NCI-H2081 treated with DMSO at 0.1 percent for 48 hours (cell line): ENCODE measurements around the gene DDX24.

ENCODE experiments used
- DNase-seq: peaks from one replicate; lab custom pipeline; 2025; lab: John Stamatoyannopoulos, UW

Gene DDX24, protein sequence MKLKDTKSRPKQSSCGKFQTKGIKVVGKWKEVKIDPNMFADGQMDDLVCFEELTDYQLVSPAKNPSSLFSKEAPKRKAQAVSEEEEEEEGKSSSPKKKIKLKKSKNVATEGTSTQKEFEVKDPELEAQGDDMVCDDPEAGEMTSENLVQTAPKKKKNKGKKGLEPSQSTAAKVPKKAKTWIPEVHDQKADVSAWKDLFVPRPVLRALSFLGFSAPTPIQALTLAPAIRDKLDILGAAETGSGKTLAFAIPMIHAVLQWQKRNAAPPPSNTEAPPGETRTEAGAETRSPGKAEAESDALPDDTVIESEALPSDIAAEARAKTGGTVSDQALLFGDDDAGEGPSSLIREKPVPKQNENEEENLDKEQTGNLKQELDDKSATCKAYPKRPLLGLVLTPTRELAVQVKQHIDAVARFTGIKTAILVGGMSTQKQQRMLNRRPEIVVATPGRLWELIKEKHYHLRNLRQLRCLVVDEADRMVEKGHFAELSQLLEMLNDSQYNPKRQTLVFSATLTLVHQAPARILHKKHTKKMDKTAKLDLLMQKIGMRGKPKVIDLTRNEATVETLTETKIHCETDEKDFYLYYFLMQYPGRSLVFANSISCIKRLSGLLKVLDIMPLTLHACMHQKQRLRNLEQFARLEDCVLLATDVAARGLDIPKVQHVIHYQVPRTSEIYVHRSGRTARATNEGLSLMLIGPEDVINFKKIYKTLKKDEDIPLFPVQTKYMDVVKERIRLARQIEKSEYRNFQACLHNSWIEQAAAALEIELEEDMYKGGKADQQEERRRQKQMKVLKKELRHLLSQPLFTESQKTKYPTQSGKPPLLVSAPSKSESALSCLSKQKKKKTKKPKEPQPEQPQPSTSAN

DNA sequence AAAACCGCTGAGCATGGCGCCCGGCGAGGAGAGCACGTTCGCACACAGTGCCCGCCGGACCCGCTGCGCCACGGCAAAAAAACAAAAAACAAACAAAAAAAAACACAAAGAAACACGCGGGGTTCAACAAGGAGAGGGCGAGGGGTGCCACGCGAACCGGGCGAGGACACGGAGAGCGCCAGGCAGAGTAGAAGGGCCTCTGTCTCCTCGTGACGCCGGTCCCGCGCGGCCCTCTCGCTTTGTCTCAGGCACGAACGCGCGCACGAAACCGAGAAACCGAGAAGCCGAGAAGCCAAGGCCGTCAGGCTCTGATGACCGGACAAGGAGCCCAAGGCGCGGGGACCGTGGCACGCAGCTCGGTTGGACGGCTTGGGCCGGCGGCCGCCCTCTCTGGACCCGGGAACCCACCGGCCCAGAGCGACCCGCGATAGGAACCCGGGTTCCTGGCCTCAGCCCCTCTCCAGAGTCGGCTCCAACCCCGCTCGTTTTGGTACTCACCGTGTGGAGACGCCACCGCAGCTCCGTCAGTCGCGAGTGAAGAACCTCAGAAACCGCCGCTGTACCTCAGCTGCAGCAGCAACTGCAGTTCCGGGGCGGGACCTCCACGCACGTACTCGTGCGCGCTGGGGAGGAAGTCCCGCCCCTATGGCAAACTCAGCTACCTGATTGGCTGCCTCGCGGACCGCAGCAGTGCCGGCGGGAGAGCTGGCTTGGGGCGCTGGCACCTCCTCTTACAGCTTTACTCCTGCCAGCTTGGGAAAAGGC is at the start of gene DDX24, which contains the start of gene IFI27L1:
Gene DDX24 (minus strand): TSS at position 582 of the 765 bp plus-strand sequence. CDS start 1,460 bp downstream, outside the sequence.
Gene IFI27L1 (plus strand): TSS at position 690 of the 765 bp plus-strand sequence. CDS start 15,628 bp downstream, outside the sequence.
- DNase-seq, result peak; percentile 63

DNA sequence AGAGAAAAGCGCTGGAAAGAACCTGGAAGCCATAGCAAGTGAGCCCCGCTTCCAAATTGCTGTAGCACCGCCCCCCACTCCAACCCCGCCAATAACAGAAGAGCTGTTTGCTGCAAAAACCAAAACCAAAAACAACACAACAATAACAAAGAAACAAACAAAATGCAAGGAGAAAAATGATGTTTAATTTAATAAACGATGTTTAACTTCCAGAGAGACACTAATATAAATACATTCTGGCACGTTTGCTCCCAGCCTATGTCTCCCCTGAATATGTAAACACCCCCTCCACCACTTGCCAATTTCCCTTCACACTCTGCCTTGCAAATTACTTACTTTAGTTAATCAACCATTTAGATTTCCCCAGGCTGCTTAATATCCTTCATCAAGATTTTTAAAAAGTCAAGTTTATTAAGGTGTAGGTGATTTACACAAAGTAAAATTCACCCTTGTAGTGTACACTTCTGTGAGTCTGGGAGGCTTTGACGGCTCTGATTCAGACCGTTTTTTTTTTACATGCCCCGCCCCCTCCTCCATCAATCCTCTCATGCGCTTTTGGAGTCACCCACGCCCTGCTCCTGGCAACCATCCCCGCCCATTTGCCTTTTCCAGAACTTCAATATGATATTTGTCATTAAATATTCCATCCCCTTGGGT is 48.9 kb upstream of the DDX24 start:
- DNase-seq, result no peak

DNA sequence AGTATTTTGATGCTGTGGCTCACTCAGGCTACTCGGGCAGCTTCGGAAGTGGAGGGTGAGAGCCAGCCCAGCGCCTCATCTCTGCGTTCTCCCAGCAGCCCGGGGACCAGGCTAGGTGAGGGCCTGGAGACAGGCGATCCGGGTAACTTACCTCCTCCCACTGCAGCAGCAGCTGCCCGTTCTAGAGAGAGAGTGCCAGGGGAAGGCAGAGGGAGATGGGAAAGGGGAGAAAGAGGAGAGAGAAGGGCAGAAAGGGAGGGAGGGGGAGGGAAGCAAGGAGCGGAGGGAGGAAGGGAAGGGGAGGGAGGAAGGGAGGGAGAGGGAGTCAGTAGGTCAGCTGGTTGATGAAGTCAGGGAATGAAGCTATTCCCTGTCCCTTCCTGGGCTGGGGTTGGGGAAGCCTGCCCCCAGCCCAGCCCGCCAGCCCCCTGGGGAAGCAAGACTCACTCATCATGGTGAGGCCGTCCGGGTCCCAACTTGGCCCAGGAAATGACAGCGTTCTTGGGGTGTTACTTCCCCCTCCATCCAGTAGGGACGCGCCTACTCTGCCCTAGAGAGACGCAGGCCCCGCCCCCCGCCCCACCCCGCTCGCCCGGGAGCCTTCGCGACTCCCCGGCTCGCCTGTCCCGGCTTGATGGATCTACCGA is 48.2 kb upstream of the DDX24 start, which contains the start of gene IFI27L2:
Gene IFI27L2 (minus strand): TSS at position 494 of the 647 bp plus-strand sequence. CDS start 40 bp downstream, at position 454.
- DNase-seq, result no peak

DNA sequence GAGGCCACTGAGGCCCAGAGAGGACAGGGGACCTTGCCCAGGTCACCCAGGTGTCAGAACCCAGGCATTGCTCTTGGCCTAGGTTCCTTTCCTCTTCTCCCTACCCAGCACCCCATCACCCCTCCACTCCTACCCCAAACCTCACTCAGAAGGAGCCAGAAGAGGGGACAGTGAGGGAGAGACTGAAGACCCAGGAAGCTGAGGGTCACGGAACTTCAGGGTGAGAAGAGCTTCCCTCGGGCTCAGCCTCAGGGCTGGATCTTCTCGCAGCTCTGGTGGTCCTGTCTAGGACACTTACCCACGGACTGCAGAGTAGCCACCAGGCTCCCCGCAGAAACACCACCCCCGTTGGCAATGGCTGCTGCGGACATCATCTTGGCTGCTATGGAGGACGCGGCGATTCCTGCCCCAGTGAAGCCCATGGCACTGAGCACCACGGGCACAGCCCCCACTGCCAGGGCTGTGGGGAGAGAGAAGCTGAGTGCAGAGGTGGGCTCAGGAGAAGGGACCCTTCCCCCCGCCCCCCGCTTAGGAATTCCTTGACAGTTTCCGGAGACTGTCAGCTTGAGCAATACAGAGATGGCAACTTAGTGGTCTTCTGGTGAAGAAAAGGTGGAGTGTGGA is 47.3 kb upstream of the DDX24 start:
- DNase-seq, result no peak

DNA sequence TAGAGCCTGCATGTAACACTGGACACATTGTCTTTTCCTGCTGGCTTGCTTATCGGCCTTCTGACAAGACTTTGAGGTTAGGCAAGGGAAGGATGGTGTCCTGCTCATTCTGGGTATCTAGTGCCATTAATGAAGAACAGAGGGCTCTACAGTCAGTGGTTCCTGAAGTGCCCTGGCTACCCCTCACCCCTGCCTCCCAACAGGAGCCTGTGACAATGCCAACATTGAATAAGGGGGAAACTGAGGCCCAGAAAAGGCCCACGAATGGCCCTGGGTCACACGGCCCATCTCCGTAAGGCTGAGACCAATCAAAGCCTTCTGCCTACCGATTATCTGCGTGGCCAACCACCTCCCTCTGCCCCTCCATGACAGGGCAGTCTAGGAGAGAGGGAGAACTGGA is 46.3 kb upstream of the DDX24 start:
- DNase-seq, result no peak

DNA sequence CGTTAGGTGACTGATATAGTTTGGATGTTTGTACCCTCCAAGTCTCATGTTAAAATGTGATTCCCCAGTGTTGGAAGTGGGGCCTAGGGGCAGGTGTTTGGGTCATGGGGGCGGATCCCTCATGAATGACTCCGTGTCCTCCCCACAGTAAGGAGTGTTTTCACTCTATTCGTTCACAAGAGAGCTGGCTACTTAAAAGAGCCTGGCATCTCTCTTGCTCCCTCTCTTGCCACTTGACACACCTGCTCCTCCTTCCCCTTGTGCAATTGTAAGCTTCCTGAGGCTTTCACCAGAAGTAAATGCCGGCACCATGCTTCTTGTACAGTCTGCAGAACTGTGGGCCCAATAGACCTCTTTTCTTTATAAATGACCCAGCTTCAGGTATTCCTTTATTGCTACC is 45.8 kb upstream of the DDX24 start:
- DNase-seq, result no peak

DNA sequence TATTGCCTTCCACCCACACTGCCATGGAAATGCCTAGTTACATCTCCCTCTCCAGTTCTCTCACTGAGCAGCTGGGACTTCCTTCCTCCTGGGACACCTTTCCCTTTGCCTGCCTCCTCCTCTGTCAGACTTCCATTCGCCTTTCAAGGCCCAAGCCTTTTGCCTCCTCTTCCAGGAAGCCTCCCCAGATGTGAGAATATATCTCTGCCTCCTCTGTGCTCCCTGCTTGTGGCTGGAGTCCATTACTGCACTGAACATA is 45.3 kb upstream of the DDX24 start:
- no peak for DNase-seq

DNA sequence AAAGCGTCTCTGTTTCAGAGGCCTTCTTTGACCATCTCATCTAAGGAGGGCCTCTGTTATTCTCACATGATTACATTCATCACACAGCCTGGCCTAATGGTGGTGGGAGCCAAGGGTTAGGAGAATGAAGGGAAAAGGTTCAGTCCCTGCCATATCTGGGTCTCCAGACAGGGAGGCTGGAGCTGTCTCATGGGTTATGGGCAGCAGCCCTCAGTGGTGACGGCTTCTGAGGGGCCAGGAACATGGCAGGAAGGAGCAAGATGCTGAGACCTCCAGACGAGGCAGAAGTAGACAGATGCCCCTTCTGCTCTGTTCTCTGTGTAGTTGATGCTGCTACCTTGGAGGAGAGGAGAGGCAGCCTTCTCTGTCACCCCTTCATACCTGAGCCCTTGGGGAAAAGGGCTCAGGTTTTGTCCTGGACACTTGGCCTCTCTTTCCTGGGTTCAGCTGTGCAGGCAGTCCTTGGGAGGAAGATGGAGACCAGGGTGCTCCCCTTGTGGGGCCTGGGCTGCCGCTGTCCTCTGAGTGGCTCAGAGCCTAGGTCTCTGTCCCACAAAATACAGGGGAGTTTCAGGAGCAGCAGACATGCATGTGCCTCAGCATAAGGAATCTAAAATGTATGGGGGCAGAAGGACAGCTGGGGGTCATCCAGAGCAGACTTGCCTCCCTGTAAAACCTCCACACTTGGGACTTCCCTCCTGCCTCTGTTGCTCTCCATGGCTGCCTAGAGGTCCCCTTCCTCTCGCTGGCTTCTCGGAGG is 44.8 kb upstream of the DDX24 start:
- no peak for DNase-seq

DNA sequence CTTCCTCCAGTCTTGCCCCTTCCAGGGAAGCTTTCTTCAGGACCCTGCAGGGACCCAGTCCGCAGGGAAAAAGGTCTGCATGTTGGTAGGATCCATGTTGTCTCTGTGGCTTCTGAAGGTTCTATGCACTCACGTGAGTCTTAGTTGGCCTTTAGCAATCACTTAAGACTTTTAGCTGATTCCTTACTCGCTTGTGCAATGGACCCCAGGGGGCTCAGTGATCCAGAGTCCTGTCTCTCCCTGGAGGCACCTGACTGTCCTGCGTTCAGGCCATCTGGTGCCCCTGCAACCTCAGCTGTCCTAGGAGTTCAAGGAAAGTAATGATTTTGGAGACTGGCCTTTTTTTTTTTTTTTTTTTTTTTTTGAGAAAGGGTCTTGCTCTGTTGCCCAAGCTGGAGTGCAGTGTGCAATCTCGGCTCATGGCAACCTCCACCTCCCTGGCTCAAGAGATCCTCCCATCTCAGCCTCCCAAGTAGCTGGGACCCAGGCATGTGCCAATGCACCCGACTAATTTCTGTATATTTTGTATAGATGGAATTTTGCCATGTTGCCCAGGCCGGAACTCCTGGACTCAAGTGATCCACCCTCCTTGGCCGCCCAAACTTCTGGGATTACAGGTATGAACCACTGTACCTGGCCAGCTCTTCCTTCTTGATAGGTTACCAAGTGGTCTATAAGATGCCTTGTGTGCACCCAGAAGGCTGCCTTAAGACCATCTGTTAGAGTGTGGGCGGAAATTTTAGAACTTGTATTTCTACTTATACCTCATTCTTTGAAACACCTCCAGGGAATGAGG is 43.8 kb upstream of the DDX24 start:
- no peak for DNase-seq

DNA sequence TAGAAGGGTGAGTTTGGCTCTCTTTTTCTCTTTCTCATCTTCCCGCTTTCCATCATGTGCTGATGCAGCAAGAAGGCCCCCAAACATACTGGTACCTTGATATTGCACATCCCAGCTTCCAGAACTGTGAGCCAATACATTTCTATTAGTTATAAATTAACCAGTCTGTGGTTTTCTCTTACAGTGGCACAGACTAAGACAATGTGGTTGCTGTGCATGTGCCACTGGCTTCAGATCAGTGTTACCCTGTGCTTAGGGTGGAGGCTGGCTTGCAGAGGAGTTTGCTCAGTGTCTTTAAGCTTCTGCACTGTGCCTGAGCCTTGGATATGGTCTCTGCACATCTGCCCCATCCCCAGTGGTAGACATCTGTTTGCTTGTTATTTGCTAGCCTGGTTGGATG is 42.9 kb upstream of the DDX24 start:
- no peak for DNase-seq

DNA sequence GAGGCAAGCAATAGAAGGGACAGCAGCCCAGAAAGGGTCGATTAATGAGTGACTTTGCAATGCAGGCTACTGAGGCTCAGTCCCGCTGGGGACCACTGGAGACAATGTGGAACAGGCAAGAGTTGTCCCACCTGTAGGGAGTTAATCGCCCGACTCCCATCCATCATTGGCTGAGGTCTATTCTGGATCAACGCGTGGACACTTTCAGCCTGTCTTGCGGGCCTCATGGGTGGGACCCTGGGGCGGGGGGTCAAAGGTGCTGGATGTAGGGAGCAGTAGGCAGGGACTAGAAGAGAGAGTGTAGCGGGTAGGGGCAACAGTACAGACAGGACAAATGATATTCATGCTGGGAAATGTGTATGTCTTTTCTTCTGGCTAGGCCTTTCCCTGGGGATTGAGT is 42.3 kb upstream of the DDX24 start:
- DNase-seq, result no peak

DNA sequence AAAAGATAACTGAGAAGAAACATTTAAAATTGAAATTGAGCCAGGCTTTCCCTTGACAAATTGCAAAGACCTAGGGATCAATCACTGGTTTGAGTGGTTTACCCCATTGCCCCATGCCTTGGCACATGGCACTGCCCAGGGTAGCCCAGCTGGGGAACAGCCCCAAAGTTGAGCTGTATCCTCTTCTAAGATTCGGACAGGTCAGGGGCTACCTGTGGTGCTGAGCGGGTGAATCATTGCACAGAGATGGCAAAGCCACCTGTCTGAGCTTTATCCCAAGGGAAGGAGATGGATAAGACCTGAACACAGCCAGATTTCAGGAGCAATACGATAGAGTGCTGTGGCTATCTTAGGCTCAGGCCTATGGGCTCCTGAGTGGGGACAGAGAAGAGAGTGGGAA is 41.4 kb upstream of the DDX24 start:
- no peak for DNase-seq

DNA sequence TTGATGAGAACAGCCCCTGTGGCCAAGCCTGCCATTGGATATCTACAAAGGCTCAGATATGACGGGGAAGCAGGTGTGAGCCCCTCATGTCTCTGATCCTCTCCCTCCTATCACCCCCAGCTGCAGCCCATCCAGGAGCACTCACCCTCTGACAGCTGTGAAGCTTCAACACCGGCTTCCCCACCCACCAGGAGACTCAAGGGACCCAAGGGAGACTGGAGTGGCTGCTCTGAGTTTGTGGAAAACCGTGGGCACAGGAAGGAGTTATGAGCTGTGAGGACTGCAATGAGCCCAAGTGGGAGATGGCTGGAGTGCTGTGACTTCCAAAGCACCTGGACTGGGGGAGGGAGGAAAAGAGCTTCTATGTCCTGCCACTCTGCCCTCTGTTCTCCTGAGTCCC is 40.5 kb upstream of the DDX24 start:
- DNase-seq, result no peak

DNA sequence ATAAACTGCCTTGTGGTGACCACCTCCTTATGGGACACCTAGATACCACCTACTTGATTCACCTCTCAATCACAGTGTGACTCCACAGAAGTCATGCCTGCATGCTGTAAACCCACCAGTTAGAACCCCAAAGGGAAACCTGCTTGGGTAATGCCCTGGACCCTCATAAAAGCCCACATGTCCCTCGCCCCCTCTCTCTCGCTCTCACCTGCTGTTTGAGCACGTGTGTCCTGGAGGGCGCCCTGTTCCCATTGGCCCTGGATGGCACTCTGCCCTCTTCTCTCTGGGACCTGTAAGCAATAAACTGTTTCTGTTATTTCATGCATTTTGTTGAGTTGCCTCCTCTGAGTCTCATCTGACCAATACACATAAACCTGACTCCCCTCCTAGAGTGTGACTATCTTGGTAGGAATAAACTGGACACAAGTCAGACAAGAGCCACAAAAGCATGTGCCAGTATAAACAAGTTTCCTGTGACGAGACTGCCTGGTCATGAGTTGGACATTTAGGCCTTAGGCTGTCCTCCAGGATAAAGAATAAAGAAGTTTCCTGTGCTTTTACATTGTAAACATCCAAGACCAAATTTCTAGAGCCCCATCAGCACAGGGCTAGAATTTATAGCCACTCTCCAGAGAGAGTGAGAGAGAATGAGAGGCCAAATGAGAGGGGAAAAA is 39.8 kb upstream of the DDX24 start:
- no peak for DNase-seq

DNA sequence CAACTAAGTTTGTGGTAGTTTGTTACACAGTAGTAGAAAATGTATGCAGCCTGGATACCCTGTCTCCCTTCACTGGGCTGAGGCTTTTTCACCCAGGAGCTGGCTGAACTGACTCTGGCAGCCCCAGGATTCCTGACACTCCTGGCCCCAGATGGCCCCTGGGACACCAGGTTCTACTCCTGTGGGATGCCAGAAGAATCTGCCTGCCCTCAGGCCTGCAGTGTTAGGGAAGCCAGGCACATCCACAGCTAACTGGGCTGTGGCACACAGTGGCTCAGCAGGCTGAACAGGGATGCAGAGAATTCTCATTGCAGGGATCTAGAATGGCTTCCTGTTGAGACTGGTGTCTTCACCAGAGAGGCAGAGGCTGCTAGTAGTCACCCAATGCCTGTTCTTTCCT is 38.1 kb upstream of the DDX24 start:
- DNase-seq, result no peak

DNA sequence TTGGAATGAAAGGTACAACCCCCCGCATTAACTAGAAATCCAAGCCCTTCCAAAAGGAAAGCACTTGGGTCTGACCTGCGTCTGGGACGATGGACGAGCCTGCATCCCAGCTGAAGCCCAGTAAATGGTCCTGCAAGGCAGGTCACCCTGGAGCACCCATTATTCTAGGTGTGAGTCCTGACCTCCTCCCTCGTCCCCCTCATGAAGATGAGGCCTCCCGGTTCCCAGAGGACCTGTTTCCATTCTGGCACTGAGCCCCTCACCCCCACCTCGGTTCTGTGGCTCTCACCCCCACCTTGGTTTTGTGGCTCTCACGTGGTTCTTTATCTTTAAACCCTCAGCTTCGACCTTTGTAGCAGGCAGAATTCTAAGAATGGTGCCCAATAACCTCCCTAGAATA is 36.9 kb upstream of the DDX24 start:
- no peak for DNase-seq

DNA sequence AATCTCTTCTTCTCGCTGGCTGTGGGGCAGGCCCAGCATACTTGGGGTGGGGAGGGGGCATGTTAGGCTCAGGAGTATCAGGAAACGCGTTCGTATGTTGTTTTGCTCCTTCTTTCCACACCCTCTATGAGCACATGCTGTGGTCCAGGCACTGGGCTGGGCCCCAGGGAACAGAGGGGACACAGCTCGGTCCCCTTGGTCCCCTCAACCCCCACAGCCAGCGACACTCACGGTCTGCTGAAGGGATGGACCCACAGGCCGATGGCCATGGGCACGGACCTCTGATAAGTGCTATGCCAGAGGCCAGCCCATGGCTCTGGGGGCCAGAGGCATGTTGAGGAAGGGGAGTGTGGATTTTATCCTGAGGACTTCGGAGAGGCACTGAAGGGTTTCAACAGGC is 35.7 kb upstream of the DDX24 start:
- DNase-seq, result no peak

DNA sequence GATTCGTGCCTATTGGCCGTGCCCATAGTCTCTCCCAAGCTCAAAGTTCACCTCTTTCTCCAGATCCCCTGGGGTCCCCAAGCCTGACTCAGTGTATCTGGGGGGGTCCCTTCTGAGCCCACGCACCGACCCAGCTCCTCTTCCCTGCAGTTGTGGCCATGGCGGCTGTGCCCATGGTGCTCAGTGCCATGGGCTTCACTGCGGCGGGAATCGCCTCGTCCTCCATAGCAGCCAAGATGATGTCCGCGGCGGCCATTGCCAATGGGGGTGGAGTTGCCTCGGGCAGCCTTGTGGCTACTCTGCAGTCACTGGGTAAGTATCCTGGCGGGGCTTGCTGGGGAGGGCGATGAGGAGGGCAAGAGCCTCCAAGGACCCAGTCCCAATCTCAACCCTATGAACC is 34.6 kb upstream of the DDX24 start:
- no peak for DNase-seq

DNA sequence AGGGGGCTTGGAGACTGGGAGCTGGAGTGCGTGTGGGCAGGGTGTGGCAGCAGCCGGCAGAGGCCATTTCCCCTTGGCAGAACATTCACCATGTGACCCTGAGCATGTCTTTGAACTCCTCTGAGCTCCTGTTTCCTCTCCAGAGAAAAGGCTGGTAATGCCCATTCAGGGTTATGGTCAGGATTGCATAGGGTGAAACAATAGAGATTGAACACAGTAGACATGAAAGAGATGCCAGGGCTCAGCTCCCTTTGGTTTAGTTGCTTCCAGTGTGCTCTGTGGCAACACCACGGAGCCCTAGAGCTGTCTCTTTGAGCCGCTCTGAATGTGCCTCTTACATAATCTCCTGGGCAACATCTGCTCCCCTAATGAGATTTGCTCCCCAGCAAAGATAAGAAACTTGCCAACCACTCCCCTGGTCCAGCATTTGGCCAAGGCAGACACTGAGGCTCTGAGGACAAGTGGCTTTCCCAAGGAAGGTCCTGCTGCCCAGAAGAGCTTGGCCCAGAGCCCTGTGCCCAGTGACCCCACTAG is 34.1 kb upstream of the DDX24 start:
- DNase-seq, result no peak
